NT2/D1 (cell line): Measurements from ENCODE around the gene KMT2A.

ENCODE experiments used
- YY1 ChIP-seq: IDR thresholded peaks from 2 replicates; pipeline ENCODE4 v1.6.1; 2011; ENCODE audit not compliant: insufficient read length, insufficient read depth
- ZNF274 ChIP-seq: IDR thresholded peaks from 2 replicates; pipeline ENCODE4 v1.6.1; 2011; ENCODE audit warnings: mild to moderate bottlenecking, low read depth, low read length

- TF ChIP-seq ZNF274: no peak
- TF ChIP-seq YY1: no peak
These were observed 17.5 kb upstream of the KMT2A start for GRCh38 chr11:118418766-118419165.
